Activated CD8-positive, alpha-beta memory T cell treated with anti-CD3 and anti-CD28 coated beads, Interleukin-2, amount 50 U/mL, for 1 hour (primary cell): Measurements from ENCODE around the gene LHX1.

Source experiments
- DNase-seq: peaks from one replicate; pipeline ENCODE4 v3.0.0-alpha.2; 2020; ENCODE audit errors: extremely low read depth

Gene LHX1

DNA sequence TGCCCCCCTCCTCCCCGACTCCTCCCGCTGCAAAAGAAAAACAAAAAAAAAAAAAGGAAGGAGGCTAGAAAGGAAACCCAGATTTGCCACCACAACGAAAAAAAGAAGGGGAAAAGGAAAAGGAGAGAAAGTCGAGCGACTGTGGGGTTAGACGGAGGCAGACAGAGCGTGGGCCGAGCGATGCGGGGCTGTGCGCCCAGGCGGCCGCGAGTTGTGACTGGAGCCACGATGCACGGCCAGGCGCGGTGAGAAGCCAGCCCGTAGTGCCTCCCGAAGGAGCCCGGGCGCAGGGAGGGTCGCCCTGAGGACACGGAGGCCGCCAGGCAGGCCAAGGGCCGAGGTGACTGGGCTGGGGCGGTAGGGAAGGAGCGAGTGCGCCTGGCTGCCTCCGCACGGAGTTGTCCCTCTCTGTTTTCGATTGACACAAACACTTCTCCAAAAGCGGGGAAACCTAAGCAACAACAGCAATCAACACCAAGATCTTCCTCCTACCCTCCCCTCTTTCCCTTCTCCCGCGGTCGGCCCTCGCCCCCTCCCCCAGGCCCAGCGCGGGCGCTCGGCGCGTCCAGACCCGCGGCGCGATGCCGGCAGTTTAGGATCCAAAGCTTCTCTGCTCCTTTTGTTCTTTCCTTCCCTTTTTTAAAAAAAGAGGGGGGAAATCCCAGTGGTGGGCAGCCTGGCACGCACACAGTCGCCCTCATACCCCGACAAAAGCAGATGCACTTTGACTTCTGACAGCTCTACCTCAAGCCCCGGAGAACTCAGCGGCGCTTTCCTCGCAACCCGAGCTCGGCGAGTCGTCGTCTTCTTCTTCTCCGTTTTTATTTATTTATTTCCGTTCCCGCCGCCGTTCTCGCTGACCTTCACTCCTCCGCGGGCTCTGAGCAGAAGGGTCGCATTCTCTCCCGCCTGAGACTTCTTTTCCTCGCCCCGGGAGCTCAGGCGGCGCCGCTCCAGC lies at the start of gene LHX1:
TSS of gene LHX1 (plus strand) at position 475 of the 958 bp plus-strand sequence. CDS start 723 bp downstream, outside the sequence.
- no peak for DNase-seq

DNA sequence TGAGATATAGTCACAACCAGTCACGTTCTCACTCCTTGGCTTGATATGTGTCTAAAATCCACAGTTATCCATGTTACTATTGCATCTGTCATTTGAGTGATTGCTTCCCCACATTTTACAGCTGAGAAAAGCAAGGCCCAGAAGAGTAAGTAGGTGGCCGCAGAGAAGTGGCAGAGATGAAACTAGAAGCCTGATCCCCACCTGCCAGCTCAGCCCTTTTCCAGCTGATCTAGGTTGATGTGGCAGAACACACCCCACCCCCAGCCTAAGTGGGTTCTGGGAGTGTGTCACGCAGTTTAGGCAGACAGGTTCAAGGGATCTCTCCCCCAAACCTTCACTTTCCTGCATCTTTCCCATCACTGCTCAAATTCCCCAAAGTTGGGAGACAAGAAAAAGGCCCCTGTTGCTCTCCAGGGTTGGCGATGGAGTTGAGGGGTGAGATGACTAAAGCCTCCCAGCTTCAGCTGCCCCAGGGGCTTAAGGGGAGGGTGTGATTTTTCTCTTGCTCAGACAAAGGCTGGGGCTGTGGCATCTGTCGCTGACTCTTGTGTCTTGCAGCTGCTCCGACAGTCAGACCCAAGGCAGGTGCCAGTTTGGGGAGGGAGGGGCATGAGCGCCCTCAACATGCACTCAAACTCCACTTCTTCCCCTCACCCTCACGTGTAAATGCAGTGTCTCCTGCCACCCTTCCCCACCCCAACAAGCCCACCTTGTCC lies 48.9 kb upstream of the LHX1 start:
- DNase-seq: no peak

DNA sequence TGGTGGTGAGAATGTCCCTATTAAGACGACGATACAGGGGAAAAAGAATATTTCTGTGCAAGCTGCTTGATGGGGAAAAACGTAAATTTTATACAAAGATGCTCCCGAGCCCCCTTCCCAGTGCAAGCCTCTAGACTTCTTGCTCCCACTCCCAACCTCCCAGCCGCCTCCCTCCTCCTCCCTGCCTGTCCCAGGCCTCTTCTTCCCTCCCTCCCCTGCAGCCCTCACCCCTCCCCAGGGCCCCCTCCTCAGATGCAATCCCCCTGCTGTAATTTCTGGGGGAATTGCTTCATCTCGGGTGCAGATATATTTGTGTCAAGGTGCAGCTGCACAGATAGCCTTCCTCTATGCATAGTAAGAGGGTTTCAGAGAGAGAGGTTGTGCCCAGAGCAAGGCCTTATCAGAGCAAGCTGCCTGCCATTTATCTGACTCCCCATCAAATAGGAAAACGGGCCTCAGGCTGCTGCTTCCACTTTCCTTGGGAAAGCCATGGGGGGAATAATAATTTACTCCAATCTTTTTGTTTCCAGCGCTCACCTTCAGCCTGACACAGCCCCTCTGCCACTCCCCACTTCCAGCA lies 47.4 kb upstream of the LHX1 start:
- DNase-seq: no peak

DNA sequence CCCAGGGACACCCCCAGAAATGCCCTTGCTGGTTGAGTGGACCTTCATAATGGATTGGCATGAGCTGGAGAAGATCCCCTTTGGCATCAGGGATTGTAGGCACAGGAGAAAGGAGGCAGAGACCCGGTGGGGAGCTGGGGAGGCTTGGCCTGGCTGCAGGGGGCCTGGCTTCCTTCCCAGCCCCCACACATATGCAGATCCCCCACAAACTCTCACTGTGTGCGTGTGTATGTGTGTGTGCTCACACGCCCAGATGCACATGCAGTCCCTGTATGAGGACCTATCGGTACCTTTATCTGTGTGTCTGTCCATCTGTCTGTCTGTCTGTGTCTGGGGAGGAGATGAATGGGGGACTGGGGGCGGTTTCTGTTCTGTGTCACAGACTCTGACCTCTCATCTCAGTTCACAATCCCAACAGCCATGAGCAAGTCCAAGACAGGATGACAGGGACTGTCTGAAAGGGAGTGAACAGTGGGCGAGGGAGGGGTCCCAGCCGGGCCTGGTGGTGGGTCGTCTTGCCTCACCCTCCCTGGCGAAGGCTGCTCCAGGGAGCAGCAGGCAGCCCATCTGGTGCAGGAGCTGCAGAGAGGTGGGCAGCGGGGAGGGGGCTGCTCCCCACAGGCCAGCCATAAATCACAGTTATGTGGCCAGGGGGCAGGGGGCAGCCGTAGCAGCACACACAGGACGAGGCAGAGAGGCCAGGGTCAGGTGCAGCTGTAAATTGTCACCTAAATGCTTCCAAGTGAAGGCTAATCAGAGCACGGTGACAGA lies 46.7 kb upstream of the LHX1 start:
- no peak for DNase-seq

DNA sequence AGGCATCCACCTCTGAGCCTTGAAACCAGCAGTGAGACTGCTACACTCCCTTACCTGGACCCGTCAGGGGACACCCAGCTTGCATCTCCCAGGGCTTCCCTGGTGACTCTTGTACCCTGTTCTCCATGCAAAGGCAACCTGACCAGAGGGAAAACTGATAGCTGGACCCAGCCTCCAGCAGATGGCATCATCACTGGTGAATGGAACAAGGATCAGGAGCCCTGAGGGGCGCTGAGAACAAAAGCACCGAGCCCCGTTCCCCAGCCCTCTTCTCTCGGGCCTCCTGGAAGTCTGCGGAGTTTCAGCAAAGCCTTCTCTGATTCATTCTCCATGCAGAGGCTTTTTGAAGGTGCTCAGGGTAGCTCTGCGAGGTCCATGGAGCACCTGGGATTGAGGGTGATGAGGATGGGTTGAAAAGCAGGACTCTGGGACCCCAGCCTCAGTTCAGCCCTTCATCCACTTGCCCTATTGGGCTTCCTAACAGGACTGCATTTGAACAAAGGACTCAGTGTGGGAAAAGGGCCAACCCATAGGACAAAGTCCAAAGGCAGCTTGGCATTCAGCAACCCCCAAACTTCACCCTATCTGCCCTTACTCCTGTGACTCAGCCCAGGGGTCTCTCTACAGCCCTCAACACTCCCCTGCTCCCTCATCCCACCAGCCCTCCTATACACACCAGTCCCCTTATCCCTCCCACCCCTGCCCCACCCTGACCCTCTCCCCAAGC lies 45.0 kb upstream of the LHX1 start:
- no peak for DNase-seq

DNA sequence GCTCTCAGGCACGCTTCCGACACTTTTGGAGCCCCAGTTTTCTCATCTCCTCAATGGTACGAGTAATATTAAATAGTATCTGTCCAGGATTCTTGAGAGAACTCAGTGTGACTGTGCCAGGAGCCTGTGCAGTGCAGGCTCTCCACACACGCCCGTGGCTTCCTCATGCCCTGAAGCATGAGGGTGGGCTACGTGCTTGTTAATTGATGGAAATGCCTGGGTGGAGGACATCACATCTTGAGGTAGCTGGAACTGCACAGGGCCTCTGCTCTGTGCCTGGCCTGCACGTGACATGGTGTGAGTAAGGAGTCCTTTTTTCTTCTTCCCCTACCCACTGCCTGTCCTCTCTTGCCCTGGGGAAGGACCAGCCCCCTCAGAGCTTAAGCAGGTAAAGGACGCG lies 43.1 kb upstream of the LHX1 start:
- no peak for DNase-seq

DNA sequence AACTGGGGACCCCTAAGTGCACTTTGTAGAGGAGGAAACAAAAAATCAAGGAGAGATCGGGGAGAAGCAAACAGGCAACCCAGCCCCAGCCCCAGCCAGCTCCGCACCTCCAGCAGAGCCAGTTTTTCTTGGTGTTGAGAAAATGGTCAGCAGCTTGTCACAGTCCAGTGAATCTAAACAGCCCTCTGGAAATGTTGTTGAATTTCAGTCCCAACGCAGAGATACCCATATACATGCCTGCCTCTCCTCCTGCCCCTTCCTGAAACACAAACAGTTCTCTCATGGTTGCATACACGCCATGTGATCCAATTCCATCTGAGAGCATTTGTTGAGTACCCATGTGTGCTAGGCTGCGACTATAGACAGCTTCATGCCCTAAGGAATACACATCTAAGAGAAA lies 42.4 kb upstream of the LHX1 start:
- DNase-seq: no peak

DNA sequence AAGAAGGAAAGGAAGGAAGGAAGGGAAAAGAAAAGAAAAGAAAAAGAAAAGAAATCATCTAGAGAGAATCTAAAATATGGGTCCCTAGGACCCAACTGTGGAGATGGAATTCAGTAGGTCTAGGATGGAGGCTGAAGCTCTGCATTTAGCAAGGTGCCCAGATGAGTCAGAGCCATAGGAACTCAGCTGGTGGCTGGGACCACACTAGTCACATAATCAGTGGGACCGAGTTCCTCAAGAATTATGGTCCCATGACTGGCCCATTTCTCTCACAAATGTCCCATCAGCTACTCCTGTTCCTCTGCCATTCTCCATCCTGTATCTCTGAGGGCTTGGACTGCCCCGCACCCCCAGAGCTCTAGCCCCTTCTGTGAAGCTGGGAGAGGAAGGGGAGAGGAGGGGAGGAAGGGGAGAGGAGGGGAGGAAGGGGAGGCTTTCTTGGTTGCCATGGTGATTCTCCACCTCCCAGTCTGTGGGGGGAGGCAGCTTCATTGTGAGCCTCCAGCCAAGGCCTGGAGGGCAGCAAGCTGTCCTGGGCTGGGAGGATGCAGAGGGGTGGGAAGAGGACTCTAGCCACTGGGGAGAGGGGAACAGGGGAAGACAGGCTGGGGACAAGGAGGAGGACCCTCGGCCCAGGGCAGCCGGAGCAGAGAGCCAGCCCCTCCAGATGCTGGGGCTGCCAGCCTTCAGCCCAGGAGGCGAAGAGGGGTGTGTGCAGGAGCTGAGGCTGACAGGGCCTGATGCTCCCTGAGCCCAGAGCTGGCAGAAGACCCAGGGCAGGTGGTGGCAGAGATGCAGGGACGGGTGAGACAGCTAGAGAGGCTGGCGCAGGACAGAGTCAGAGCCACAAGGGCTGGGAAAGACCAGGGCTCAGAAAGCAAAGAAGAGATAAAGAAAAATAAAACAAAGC lies 37.8 kb upstream of the LHX1 start:
- no peak for DNase-seq

DNA sequence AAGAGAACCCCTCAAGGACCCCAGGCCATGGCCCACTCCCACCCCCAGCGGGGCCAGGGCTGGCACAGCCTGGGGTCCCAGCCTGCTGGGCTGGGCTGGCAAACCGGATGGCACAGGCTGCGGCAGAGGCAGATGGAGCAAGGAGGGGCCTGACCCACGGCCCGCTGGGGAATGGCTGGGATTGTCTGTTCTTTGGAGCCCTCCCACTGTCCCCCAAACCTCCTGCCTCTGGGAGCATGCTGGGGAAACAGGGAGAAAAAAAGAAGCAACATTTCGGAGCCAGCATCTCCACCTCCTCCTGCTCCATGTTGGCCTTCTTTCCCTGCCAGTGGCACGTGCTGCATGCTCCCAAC lies 37.1 kb upstream of the LHX1 start:
- no peak for DNase-seq

DNA sequence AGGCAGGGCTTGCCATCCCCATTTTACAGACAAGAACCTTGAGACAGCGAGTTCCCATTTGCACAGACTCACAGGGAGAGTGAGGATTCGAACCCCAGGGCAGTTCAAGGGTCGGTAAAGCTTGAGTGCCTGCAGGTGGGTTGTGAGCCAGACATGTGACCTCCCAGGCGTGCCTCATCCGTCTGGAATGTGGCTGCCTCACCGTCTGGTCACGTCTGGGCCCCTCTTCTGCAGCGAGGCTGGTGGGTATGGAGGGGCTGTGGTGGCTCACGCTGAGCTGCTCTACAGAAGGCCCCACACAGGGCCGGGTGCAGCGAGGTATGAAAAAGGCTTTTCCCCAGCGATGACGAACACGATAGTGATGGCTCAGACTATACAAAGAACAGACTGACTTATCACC lies 35.8 kb upstream of the LHX1 start:
- DNase-seq: no peak

DNA sequence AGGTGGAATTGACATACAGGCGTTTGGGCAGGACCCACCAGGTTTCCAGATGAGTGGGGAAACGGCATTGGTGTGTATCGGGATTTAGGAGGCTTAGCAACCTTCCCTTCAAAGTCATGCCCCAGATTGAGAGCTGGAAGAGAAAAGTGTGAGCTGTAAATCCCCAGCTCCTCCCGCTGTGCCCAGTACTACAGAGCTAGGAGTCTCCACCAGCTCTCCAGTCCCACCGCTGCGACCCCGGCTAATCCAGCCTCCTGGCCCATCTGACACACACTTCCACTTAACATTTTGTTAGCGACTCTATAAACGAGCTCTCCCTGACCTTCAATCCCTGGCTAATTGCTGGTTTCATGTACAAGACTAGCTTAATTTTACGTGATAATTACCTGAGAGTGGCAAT lies 29.9 kb upstream of the LHX1 start:
- DNase-seq: no peak

DNA sequence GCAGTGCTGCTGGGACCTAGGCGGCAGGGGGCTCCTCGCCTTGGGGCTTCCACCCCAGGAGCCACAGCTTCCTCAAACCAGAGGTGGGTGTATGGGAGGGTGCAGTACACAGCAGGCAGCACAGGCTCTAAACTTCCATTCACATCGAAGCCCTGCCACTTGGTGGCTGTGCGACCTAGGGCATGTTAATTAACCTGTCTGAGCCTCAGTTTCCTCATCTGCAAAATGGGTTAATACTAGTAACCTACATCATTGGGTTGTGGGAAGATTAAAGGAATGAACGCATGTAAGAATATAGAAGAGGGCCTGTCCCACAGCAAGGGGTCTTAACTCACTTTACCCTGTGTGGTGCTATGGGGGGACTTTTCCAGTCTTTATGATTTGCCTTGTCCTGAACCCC lies 26.8 kb upstream of the LHX1 start:
- DNase-seq: no peak

DNA sequence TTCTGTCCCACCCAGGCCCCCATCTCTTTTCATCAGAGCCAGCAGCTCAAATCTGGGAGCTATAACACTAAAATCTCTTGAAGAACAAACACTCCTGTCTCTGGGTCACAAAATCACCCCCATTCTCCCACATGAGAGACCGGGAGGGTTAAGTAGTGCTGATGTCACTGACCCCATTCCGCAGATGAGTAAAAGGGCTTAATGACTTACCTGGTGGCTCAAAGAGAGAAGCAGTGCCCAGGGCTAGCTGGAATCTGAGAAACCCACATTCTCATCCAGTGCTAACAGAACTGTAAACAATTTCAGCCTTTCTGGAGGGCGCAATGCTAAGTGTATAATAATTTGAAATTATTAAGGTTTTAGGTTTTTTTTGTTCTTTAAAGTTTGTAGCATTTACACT lies 26.3 kb upstream of the LHX1 start:
- DNase-seq: no peak

DNA sequence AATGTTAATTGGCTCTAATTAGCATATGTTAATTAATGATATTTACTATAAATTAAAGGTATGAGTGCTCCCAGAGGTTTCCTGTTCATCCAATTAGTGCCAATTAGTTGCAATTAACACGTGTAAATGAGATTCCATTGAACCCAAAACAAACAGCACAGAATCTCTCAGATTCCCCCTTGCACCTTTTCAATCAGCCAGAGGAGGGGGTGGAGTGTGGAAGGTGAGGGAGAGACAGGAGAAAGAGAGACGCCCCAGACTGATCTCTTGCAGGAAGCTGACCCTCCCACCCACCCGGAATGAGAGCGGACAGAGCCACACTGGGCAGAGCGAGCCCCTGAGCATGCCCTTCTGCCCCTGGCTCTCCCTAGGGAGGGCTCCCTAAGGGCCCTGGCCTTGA lies 24.1 kb upstream of the LHX1 start:
- DNase-seq: no peak

DNA sequence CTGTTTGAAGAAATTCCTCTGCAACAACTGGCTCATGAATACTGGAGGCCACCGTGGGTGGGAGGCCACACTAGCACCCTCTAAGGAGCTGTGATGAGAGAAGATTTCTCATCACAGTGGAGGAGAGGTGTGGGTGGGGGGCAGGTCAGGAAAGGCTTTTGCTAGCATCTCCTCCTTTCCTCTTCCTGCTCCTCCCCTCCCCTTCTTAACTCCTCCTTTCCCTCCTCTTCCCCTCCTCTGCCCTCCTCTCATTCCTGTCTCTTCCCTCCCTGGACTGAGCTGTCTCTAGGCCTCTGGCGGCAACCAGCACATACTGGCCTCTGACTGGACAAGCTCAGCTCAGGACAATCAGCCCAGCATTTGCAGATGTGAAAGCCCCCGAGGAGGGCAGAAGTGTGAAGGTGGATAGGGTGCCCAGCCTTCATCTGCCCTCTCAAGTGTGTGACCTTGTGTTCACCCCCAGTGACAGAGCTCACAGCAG lies 19.0 kb upstream of the LHX1 start:
- DNase-seq: no peak

DNA sequence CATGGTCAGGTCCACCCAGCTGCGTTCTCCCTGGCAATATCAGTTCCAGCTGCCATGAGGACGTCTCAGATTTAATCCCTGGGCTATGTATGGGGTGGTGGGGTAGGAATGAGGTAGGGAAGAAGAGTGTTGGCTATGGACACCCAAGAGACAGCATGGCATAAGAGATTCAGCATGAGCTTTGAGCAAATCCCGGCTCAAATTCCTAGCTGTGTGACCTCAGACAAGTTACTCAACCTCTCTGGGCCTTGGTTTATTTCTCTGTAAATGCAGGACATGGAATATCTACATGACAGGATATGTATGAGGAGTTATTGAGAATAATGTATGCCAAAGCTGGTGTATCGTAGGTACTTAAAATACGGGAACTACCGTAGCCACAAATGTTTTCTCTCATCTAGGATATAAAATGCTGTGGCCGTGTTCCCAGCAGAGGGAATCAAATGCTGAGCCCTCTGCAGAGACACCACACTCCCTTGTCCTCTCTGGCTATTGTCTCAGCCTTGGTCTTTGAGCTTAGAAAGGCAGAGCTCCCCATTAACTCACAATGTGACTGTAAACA lies 17.8 kb upstream of the LHX1 start:
- DNase-seq: no peak

DNA sequence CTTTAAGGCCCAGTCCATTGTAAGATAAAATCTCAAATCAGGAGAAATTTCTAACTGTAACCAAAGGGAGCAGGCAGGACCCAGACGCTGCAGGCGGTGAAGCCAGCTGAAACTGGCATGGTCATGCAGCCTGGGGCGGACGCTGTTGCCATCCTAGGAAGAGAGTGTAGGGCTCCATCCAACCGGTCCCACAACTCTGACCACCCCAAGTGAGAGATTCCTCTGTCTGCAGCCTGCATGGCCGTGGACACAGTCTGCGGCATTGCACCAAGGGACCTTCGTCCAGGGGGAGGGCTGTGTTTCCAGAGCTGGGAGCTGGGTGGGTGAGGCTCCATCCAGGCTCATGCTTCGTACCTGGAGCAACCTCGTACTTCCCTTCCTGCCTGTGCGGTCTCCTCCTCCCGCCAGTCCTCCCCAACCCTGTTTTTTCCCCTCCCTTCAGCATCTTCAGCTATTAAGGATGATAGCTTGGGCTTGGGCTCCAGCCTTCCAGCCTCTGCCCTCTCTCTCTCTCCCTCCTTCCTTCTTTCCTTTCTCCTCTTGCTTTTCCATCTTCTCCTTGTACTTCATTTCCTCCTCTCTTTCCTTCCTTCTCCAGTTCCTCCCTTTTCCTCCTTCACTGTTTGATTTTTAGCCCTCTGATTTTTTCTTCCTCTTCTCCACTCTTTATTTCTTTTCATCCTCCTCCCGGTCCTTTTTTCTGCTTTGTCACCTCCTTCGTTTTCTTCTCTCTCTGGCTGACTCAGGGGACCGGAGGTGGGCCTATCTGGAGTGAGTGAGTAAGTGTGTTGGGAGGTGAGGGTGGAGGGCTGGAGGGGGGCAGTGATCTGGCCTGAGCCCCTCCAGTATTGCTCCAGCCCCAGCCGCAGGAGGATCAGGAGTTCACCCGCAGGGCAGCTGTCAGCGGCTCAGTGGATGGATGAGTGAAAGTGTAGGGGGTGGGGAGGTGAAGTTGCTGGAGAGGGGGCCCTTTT lies 17.0 kb upstream of the LHX1 start:
- no peak for DNase-seq

DNA sequence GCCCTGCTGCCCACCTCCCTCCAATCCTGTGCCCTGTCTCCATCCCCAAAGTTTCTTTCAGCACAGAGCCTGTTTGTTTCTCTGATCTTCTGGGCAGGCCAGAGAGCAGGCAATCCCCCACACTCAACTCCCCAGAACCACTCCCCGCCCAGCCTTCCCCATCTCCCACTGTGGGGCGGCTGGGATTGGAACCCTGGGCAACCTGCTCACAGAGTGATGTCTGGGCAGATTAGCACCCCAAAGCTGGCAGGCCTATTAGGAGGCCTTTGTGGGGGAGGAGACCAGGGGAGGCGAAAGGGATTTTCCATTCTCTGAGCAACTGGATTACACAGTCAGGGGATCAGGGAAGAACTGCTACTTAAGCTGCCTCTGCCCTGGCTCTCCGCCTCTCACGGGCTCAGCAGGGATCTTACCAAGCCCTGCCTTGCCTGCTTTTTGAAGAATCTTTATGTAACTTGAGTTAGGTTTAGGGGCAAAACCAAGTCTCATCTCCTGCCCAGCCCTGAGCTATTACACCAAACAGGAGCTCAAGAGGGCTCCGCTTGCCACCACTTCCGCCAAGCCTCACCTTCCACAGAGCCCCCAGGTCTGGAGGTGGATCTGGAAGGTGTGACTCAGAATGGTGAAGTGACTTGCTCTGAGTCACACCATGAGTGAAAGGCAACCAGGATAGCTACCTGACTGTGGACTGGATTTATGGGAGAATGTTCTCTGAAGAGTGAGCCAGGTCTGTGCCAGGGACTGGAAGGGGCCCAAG lies 16.0 kb upstream of the LHX1 start:
- no peak for DNase-seq
